Prostate gland (tissue), 2 donors: ENCODE measurements around the gene CES4A.

ENCODE experiments used
- POLR2AphosphoS5 ChIP-seq: sonication (generic); formaldehyde crosslinking; IDR thresholded peaks from one replicate; pipeline ENCODE4 v1.6.1; 2017; ENCODE audit warnings: antibody characterized with exemption
- TF ChIP-seq, protein P1 (sequence below), 4 experiments: fragments of 200-600 bp in 2 of 4; fragments of 450-650 bp in 2 of 4; sonication (generic) in 2 of 4; IDR thresholded peaks; 1 replicate in 3 of 4; 2 replicates in 1 of 4; pipeline ENCODE4 v1.5.1; 2016 to 2019; ENCODE audit warnings: antibody characterized with exemption in 4 of 4, mild to moderate bottlenecking in 2 of 4, moderate library complexity in 2 of 4

GRCh38 chr16:67024384-67025209 is 36.2 kb downstream of the CES4A start:
- TF ChIP-seq POLR2AphosphoS5 = no peak
- TF ChIP-seq, protein P1, sequence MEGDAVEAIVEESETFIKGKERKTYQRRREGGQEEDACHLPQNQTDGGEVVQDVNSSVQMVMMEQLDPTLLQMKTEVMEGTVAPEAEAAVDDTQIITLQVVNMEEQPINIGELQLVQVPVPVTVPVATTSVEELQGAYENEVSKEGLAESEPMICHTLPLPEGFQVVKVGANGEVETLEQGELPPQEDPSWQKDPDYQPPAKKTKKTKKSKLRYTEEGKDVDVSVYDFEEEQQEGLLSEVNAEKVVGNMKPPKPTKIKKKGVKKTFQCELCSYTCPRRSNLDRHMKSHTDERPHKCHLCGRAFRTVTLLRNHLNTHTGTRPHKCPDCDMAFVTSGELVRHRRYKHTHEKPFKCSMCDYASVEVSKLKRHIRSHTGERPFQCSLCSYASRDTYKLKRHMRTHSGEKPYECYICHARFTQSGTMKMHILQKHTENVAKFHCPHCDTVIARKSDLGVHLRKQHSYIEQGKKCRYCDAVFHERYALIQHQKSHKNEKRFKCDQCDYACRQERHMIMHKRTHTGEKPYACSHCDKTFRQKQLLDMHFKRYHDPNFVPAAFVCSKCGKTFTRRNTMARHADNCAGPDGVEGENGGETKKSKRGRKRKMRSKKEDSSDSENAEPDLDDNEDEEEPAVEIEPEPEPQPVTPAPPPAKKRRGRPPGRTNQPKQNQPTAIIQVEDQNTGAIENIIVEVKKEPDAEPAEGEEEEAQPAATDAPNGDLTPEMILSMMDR (IDR thresholded peaks at IDR 0.05) = no peak
